Esophagus muscularis mucosa (tissue), 4 donors: ENCODE results near the gene TRPM8. TPM values are rescaled to one million over a fixed set of nuclear protein-coding genes. Genes with fewer than 3 reads are reported as not detected.
A peak's percentile ranks its signal among the peaks of the same experiment; 100 is the strongest.

Source experiments
- DNase-seq: peaks from one replicate; pipeline ENCODE4 v3.0.0-alpha.2; 2017; ENCODE audit errors: extremely low spot score
- H3K27ac ChIP-seq, 4 donors: fragments of 200-600 bp; sonication (generic); replicated peaks in 1 of 4; 1 replicate in 3 of 4; 2 replicates in 1 of 4; pipeline ENCODE4 v1.5.1; 2016 to 2019; ENCODE audit warnings: mild to moderate bottlenecking in 1 of 4
- H3K27me3 ChIP-seq, 4 donors: fragments of 200-600 bp; sonication (generic); one replicate each; pipeline versions ENCODE4 v1.5.1 to v1.6.0; 2016 to 2019
- H3K36me3 ChIP-seq, 4 donors: fragments of 200-600 bp; sonication (generic); one replicate each; pipeline ENCODE4 v1.5.1; 2016 to 2019
- H3K4me1 ChIP-seq, 4 donors: fragments of 200-600 bp; sonication (generic); one replicate each; pipeline ENCODE4 v1.5.1; 2016 to 2019
- H3K4me3 ChIP-seq, 4 donors: fragments of 200-600 bp; sonication (generic); 1 replicate in 2 of 4; 2 replicates in 2 of 4; pipeline ENCODE4 v1.5.1; 2016 to 2019; ENCODE audit warnings: mild to moderate bottlenecking in 4 of 4, moderate library complexity in 1 of 4
- H3K9me3 ChIP-seq, 4 donors: fragments of 200-600 bp; sonication (generic); 1 replicate in 3 of 4; 2 replicates in 1 of 4; pipeline ENCODE4 v1.5.1; 2016 to 2019
- EP300 ChIP-seq: sonication (generic); formaldehyde crosslinking; IDR thresholded peaks from one replicate; pipeline ENCODE4 v1.6.1; 2017; ENCODE audit warnings: antibody characterized with exemption
- POLR2A ChIP-seq: fragments of 450-650 bp; IDR thresholded peaks from one replicate; pipeline ENCODE4 v1.6.1; 2017; ENCODE audit warnings: antibody characterized with exemption, moderate library complexity, mild to moderate bottlenecking, low read depth
- POLR2AphosphoS5 ChIP-seq, 2 donors: sonication (generic); formaldehyde crosslinking; IDR thresholded peaks; one replicate each; pipeline ENCODE4 v1.6.1; 2017; ENCODE audit warnings: antibody characterized with exemption in 2 of 2
- WGBS: methylation state at CpG from one replicate; pipeline ENCODE4 v1.1.5; 2018; 5-methylcytosine and 5-hydroxymethylcytosine counted together
- intact Hi-C: fragments of 100-400 bp; cut with DNase I; formaldehyde crosslinking; loops from one replicate; pipeline ENCODE4 v1.15.1; 2023
- total RNA-seq, 4 donors: library from RNA; depleted of rRNA; stranded (reverse); fragments of >200 nt; gene quantifications; one replicate each; pipeline versions ENCODE4 v1.1.0 to v1.2.1, GENCODE V29; 2016
- TF ChIP-seq, protein P1 (sequence below), 3 experiments: fragments of 200-600 bp in 2 of 3; fragments of 450-650 bp in 1 of 3; sonication (generic) in 2 of 3; IDR thresholded peaks; one replicate each; pipeline ENCODE4 v1.5.1; 2017 to 2019; ENCODE audit warnings: antibody characterized with exemption in 3 of 3, mild to moderate bottlenecking in 2 of 3, moderate library complexity in 1 of 3

TRPM8 gene
- total RNA-seq, 4 donors from 2014 or later: not detected

DNA sequence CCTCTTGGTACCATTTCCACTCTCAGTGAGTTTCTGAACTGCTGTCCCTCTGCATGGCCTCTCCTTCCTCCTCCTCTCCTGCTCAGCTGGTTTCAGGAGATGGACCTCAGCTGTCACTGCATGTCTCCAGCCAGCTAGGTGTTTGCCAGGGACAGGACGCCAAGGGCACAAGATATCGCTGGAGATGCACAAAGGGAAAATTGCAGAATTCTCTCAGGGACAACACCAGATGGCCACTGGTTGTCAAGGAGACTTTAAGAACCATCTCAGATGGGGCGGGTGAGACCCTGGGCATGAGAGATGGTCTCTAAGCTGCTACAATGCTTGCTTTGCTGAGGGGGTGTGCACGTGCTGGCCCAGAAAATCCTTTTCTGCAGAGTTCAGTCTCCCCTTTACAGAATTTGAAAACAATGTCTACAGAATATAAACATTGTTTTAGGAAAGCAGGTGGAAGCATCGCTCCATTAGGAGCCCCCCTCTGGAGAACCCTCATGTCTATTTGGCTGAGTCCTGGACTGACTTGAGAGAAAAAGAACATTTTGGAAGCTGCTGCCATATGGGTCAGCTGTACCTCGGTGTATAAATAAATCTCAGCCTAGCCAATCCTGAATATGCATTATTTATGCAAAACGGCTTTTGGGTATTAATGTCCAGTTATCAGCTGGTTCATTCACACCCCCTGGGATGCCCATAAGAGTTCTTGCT, 75.5 kb downstream of the TRPM8 start:
- H3K4me1 ChIP-seq: no peaks in the 10 kb centered on the region
- no peaks in the 10 kb centered on the region for H3K36me3 ChIP-seq
- peaks cover 0 to 33% (median 0%) of the 10 kb centered on the region in 4 donors for H3K27me3 ChIP-seq
- H3K9me3 ChIP-seq: no peaks in the 10 kb centered on the region
- no peak overlapping the region for H3K4me3 ChIP-seq
- peak; percentile 74 for DNase-seq
- WGBS: 80% methylated on average over 7 of the region's 7 CpGs
- TF ChIP-seq, protein P1, sequence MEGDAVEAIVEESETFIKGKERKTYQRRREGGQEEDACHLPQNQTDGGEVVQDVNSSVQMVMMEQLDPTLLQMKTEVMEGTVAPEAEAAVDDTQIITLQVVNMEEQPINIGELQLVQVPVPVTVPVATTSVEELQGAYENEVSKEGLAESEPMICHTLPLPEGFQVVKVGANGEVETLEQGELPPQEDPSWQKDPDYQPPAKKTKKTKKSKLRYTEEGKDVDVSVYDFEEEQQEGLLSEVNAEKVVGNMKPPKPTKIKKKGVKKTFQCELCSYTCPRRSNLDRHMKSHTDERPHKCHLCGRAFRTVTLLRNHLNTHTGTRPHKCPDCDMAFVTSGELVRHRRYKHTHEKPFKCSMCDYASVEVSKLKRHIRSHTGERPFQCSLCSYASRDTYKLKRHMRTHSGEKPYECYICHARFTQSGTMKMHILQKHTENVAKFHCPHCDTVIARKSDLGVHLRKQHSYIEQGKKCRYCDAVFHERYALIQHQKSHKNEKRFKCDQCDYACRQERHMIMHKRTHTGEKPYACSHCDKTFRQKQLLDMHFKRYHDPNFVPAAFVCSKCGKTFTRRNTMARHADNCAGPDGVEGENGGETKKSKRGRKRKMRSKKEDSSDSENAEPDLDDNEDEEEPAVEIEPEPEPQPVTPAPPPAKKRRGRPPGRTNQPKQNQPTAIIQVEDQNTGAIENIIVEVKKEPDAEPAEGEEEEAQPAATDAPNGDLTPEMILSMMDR (IDR thresholded peaks at IDR 0.05): no peak
- TF ChIP-seq POLR2A (no peak), EP300 (no peak), POLR2AphosphoS5 (IDR thresholded peaks at IDR 0.05) (no peak)
- intact Hi-C loops: no loop called here
- no peak overlapping the region for H3K27ac ChIP-seq

DNA sequence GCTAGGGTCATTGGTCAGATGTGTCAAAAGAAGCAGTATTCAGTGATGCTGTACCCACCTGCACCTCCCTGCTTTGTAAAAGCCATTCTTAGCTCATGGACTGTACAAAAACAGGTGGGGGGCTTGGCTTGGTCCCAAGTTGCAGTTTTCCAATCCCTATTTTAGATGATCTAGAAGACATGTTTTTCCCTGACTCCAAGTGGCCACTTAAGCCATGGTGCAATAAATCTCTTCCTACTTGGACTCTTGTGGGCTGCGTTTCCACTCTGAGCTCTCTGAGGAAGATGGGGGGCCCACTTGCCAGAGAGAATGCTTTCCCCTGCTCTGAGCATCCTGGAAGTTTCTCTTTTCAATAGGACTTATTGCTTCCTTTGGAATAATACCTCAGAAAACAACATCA, 76.3 kb downstream of the TRPM8 start:
- H3K27ac ChIP-seq: no peak overlapping the region
- H3K27me3 ChIP-seq: peaks cover 0 to 40% (median 0%) of the 10 kb centered on the region in 4 donors
- 77% methylated on average over 1 of the region's 1 CpG for WGBS
- peak; percentile 68 for DNase-seq
- no peaks in the 10 kb centered on the region for H3K9me3 ChIP-seq
- H3K36me3 ChIP-seq: no peaks in the 10 kb centered on the region
- intact Hi-C loops: no loop called here
- TF ChIP-seq, protein P1 (IDR thresholded peaks at IDR 0.05): no peak
- TF ChIP-seq EP300: no peak
- TF ChIP-seq POLR2A: no peak
- no peak for TF ChIP-seq POLR2AphosphoS5 (IDR thresholded peaks at IDR 0.05)
- no peaks in the 10 kb centered on the region for H3K4me1 ChIP-seq
- no peak overlapping the region for H3K4me3 ChIP-seq

- peak; percentile 66 for DNase-seq
- Histone ChIP-seq H3K36me3 (no peaks in the 10 kb centered on the region), H3K27ac (no peak overlapping the region), H3K27me3 (peaks cover 0 to 44% (median 0%) of the 10 kb centered on the region in 4 donors), H3K9me3 (no peaks in the 10 kb centered on the region), H3K4me1 (no peaks in the 10 kb centered on the region), H3K4me3 (no peak overlapping the region)
- WGBS: 86% methylated on average over 5 of the region's 5 CpGs
- intact Hi-C loops: no loop called here
- TF ChIP-seq POLR2AphosphoS5 (IDR thresholded peaks at IDR 0.05) (no peak), EP300 (no peak), POLR2A (no peak)
- TF ChIP-seq, protein P1 (IDR thresholded peaks at IDR 0.05): no peak
Observed at GRCh38 chr2:233994151-233994550, 77.0 kb downstream of the TRPM8 start.

DNA sequence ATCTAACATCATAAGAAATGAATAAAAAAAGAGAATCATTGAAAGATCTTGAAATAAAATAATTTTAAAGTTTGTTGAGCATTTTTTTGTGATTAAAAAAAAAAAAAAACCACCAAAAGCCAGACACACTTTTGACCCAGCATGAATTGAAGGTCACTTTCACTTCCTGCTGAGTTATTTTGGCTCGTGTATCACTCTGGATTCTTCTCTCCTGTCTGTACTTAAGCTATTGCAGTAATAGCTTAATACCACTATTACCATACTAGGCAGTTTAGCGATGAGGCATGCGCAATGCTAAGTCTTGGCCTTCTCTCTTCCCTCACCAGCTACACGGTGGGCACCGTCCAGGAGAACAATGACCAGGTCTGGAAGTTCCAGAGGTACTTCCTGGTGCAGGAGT, 78.8 kb downstream of the TRPM8 start:
- WGBS: 80% methylated on average over 5 of the region's 5 CpGs
- no peak for DNase-seq
- H3K36me3 ChIP-seq: no peaks in the 10 kb centered on the region
- H3K27me3 ChIP-seq: peaks cover 0 to 42% (median 0%) of the 10 kb centered on the region in 4 donors
- no peak overlapping the region for H3K27ac ChIP-seq
- no peaks in the 10 kb centered on the region for H3K4me1 ChIP-seq
- H3K9me3 ChIP-seq: no peaks in the 10 kb centered on the region
- no peak overlapping the region for H3K4me3 ChIP-seq
- intact Hi-C loops: no loop called here
- TF ChIP-seq EP300: no peak
- TF ChIP-seq POLR2A: no peak
- TF ChIP-seq, protein P1 (IDR thresholded peaks at IDR 0.05): no peak
- no peak for TF ChIP-seq POLR2AphosphoS5 (IDR thresholded peaks at IDR 0.05)
